ENCODE measurements around the gene TMED4.
"Not testable (repeated sequence)": the region's sequence is repeated elsewhere in the genome, so short reads cannot be mapped to it uniquely, and the experiment has no call there.

TMED4 gene

GRCh38 chr7:44568771-44569560 lies 13.1 kb downstream of the TMED4 start:
- DNase-seq = no peak

- no peak for DNase-seq
Measured at GRCh38 chr7:44567884-44568283, 14.1 kb downstream of the TMED4 start.

- DNase-seq = no peak
Measured at GRCh38 chr7:44566680-44567079, 15.4 kb downstream of the TMED4 start.

GRCh38 chr7:44565795-44566559 lies 16.1 kb downstream of the TMED4 start:
- no peak for DNase-seq

- DNase-seq = peak; percentile 52
Measured at GRCh38 chr7:44565097-44565794, 16.8 kb downstream of the TMED4 start.

GRCh38 chr7:44564606-44565005 lies 17.4 kb downstream of the TMED4 start:
- DNase-seq = no peak

- DNase-seq = no peak
Measured at GRCh38 chr7:44563171-44563679, 18.8 kb downstream of the TMED4 start.

- DNase-seq = not testable (repeated sequence)
Measured at GRCh38 chr7:44562622-44562962, 19.4 kb downstream of the TMED4 start.

GRCh38 chr7:44561962-44562621 lies 19.9 kb downstream of the TMED4 start:
- peak; percentile 66 for DNase-seq

GRCh38 chr7:44561481-44561880 lies 20.6 kb downstream of the TMED4 start:
- no peak for DNase-seq

- DNase-seq = no peak
Measured at GRCh38 chr7:44559485-44559884, 22.5 kb downstream of the TMED4 start.

GRCh38 chr7:44557485-44557884 lies 24.5 kb downstream of the TMED4 start:
- no peak for DNase-seq

GRCh38 chr7:44555350-44555749 lies 26.7 kb downstream of the TMED4 start:
- no peak for DNase-seq

GRCh38 chr7:44552473-44553005 lies 29.5 kb downstream of the TMED4 start:
- DNase-seq = not testable (repeated sequence)

- DNase-seq = no peak
Measured at GRCh38 chr7:44549457-44549856, 32.6 kb downstream of the TMED4 start.

GRCh38 chr7:44548893-44549292 lies 33.1 kb downstream of the TMED4 start:
- no peak for DNase-seq

GRCh38 chr7:44547536-44548231 lies 34.3 kb downstream of the TMED4 start:
- no peak for DNase-seq

GRCh38 chr7:44541876-44542610 lies 40.0 kb downstream of the TMED4 start:
- no peak for DNase-seq

- DNase-seq = no peak
Measured at GRCh38 chr7:44541028-44541869, 40.8 kb downstream of the TMED4 start, which contains the start of gene NPC1L1. Gene NPC1L1 (minus strand): TSS chr7:44541330. CDS start chr7:44541259, 71 bp downstream.

- DNase-seq = no peak
Measured at GRCh38 chr7:44540592-44541027, 41.4 kb downstream of the TMED4 start.

All from HCEC 1CT (cell line).